Type B pancreatic cell (in vitro differentiated cells): ENCODE results near the gene SRSF12. TPM values are rescaled to one million over a fixed set of nuclear protein-coding genes. Genes with fewer than 3 reads are reported as not detected.

Source experiments
- DNase-seq: peaks from one replicate; pipeline ENCODE4 v3.0.0; 2021; ENCODE audit warnings: mixed read lengths; ENCODE audit not compliant: unreplicated experiment; ENCODE audit errors: extremely low spot score
- H3K27ac Mint-ChIP-seq: 2 replicates; pipeline ENCODE4 v1.8.0; 2021; ENCODE audit warnings: mild to moderate bottlenecking, mixed read lengths
- H3K27me3 Mint-ChIP-seq: 2 replicates; pipeline ENCODE4 v1.8.0; 2021; ENCODE audit warnings: mixed read lengths
- H3K36me3 Mint-ChIP-seq: 2 replicates; pipeline ENCODE4 v1.8.0; 2021; ENCODE audit warnings: mixed read lengths
- H3K4me1 Mint-ChIP-seq: one replicate; pipeline ENCODE4 v1.8.0; 2021; ENCODE audit warnings: mixed read lengths; ENCODE audit not compliant: unreplicated experiment
- H3K4me3 Mint-ChIP-seq: 2 replicates; pipeline ENCODE4 v1.8.0; 2021; ENCODE audit warnings: mild to moderate bottlenecking, mixed read lengths
- H3K9me3 Mint-ChIP-seq: 2 replicates; pipeline ENCODE4 v1.8.0; 2021; ENCODE audit warnings: mixed read lengths
- total RNA-seq: library from RNA; stranded (reverse); gene quantifications from 2 replicates; pipeline ENCODE4 v1.2.1, GENCODE V29; 2021; ENCODE audit warnings: low replicate concordance
- TF ChIP-seq, protein P1 (sequence below): fragments of 200-600 bp; sonication (generic); conservative IDR thresholded peaks from 2 replicates; pipeline ENCODE4 v1.5.0; 2021; ENCODE audit warnings: antibody characterized with exemption, mild to moderate bottlenecking

Gene SRSF12
- total RNA-seq, 1 donor from 2014 or later = 10.5 TPM

DNA sequence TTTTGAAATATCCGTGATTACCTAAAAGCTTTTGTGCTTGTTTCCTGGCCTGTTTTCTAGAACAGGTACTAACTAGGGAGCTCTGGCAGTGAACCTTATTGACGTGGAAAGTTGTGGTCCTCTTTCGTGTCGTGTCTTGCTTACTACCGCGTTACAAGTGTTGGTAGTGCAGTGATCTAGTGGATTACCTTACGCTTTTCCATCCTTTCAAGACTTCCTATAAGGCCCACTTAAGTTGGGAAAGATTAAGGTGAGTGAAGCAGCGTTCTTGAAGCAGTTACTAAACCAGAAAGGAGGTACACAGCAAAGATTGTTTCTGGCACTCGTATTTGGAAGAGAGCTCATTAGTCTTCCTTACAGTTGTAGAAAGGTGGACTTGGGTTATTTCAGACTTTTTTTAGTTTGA is 35.4 kb downstream of the SRSF12 start:
- Mint-ChIP-seq H3K27ac (peak overlapping the region; percentile 94), H3K9me3 (no peaks in the 10 kb centered on the region), H3K4me1 (peaks cover 23% of the 10 kb centered on the region), H3K36me3 (peaks cover 29% of the 10 kb centered on the region), H3K27me3 (no peaks in the 10 kb centered on the region), H3K4me3 (peak overlapping the region; percentile 96)
- TF ChIP-seq, protein P1, sequence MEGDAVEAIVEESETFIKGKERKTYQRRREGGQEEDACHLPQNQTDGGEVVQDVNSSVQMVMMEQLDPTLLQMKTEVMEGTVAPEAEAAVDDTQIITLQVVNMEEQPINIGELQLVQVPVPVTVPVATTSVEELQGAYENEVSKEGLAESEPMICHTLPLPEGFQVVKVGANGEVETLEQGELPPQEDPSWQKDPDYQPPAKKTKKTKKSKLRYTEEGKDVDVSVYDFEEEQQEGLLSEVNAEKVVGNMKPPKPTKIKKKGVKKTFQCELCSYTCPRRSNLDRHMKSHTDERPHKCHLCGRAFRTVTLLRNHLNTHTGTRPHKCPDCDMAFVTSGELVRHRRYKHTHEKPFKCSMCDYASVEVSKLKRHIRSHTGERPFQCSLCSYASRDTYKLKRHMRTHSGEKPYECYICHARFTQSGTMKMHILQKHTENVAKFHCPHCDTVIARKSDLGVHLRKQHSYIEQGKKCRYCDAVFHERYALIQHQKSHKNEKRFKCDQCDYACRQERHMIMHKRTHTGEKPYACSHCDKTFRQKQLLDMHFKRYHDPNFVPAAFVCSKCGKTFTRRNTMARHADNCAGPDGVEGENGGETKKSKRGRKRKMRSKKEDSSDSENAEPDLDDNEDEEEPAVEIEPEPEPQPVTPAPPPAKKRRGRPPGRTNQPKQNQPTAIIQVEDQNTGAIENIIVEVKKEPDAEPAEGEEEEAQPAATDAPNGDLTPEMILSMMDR = no peak
- no peak for DNase-seq

DNA sequence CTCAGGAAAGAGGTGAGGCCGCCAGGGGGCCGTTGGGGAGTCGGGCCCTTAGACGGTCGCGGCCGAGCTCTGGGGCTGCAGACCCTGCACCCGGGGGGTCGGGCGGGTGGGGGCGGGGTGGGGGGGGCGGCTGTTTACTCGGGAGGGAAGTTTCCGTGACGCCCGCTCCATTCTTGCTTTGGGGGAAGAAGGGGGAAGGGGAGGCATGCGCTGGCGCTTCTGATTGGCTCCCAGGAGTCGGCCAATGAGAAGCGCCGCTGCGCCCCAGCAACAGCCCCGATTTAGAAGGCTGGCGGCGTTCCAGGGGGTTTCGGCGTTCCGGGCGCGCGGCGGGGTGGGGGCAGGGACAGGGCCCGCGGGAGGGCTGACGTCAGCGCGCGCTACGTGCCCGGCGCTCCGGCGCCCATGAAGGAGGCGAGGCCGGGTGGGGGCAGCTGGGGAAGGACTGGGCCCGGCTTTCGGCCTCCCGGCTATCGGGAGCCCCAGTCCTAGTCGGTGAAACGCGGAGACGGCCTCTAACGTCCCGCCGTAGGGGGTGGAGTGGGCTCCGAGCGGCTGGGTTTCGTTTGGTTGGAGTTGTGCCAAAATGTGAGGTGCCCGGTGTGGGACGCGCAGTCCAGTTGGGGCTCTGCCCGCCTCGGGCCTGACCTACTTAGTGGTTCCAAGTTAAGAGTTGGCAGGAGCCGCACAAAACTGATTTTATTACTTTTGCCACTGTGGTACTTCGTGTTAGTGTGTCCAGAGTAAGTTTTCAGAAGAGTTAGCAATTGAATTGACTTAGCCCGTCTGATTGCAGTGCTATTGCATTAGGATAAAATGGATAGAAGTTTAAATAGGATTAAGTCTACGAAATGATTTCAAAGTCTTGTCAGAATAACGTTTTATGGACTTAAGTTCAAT is 36.2 kb downstream of the SRSF12 start:
- H3K27me3 Mint-ChIP-seq = no peaks in the 10 kb centered on the region
- H3K4me1 Mint-ChIP-seq = peaks cover 19% of the 10 kb centered on the region
- peak overlapping the region; percentile 94 for H3K27ac Mint-ChIP-seq
- no peaks in the 10 kb centered on the region for H3K9me3 Mint-ChIP-seq
- TF ChIP-seq, protein P1 = peak; percentile 1
- H3K4me3 Mint-ChIP-seq = peak overlapping the region; percentile 96
- peaks cover 29% of the 10 kb centered on the region for H3K36me3 Mint-ChIP-seq
- DNase-seq = peak; percentile 97

DNA sequence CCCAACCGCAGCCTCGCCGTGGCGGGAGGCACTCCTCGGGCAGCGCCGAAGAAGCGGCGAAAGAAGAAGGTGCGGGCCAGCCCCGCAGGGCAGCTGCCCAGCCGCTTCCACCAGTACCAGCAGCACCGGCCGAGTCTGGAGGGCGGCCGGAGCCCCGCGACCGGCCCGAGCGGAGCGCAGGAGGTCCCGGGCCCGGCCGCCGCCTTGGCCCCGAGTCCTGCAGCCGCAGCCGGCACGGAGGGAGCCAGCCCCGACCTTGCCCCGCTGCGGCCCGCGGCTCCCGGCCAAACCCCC is 36.8 kb downstream of the SRSF12 start:
- TF ChIP-seq, protein P1 = peak; percentile 54
- Mint-ChIP-seq H3K27ac (peak overlapping the region; percentile 90), H3K4me3 (peak overlapping the region; percentile 95), H3K9me3 (no peaks in the 10 kb centered on the region), H3K4me1 (peaks cover 16% of the 10 kb centered on the region), H3K27me3 (no peaks in the 10 kb centered on the region), H3K36me3 (peaks cover 29% of the 10 kb centered on the region)
- DNase-seq = no peak

DNA sequence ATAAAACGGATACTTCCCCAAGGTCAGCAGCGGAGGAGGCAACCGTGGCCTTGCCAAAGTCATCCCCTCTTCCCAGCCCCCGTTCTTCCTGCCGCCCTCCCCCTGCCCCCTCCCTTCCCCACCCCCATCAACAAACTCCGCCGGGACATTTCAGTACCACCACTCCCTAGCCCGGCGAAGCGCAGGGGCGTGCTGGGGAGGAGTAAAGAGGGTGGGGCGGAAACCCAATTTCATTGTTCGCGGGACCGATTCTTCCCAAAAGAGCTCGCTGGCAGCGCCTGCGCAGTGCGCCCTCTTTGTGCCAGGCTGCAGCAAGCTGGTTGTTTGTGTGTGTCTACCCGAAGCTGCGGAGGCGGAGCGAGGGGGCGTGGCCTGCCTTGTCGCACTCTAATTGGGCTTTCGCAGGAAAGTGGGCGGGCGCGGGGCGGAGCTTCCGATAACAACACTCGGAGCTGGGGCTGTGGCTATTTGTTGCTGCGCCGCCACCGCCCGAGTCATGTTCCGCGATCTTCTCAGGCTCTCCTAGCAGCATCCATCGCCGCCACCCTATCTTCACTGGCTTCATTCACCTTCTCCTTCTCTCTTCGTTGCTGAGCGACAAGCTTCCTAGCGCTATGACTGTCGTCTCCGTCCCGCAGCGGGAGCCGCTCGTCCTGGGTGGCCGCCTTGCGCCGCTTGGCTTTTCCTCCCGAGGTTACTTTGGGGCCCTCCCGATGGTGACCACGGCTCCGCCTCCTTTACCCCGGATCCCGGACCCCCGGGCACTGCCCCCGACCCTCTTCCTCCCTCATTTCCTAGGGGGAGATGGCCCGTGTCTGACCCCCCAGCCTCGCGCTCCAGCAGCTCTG is 37.4 kb downstream of the SRSF12 start, which contains the start of gene PNRC1:
Gene PNRC1, plus strand, starts transcription at position 471 of the 848 bp plus-strand sequence. Its CDS starts 144 bp downstream, at position 615.
- Mint-ChIP-seq H3K27ac (peak within 1 kb of the TSS; percentile 94), H3K9me3 (no peaks in the 10 kb centered on the region)
- TF ChIP-seq, protein P1 = no peak

DNA sequence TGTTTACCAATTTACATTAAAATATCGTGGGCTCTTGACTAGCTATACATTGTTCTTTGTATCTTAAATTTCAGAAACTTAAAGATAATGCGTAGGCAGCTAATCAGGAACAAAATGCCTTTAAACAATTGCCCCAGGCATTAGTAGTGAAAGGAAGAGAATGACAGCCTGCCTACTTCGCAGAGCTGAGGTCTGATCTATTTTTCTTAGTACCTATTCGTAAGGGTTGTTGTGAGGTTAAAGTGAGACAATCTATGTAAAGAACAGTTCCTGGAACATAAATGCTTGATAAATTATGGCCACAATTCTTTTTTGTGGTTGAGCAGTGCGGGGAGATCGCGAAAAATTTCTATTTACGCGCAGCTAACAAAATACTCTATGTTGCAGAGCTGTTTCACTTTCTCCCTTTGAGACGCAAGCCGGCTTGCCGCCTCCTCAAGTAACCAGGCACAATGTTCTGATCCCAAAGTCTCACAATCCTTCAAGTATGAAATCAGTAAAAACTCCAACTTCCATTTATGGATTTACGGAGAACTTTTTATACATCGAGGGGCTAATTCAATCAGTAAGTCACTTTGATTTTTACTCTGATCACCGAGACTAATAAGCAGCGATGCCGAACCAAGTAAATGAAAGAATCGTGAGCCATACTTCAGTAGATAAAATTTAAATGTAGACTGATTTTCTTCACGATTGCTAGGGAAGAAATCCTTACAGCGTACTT is 38.2 kb downstream of the SRSF12 start:
- Mint-ChIP-seq H3K4me3 (peak overlapping the region; percentile 95), H3K4me1 (peaks cover 13% of the 10 kb centered on the region), H3K27me3 (no peaks in the 10 kb centered on the region), H3K9me3 (no peaks in the 10 kb centered on the region), H3K27ac (peak overlapping the region; percentile 90), H3K36me3 (peaks cover 19% of the 10 kb centered on the region)
- TF ChIP-seq, protein P1 = no peak
- no peak for DNase-seq

More for the DNA sequence above, 37.4 kb downstream of the SRSF12 start, which contains the start of gene PNRC1:
- peaks cover 28% of the 10 kb centered on the region for H3K36me3 Mint-ChIP-seq
- H3K4me1 Mint-ChIP-seq = peaks cover 16% of the 10 kb centered on the region
- no peaks in the 10 kb centered on the region for H3K27me3 Mint-ChIP-seq
- peak within 1 kb of the TSS; percentile 96 for H3K4me3 Mint-ChIP-seq
- DNase-seq = peak; percentile 100
